Activated naive CD8-positive, alpha-beta T cell (primary cell): ENCODE data around the gene PLEKHO1.
A peak's percentile ranks its signal among the peaks of the same experiment; 100 is the strongest.

Source experiments
- H3K27ac Mint-ChIP-seq: one replicate; pipeline ENCODE4 v1.8.0; 2021; ENCODE audit warnings: mixed read lengths
- H3K27me3 Mint-ChIP-seq: one replicate; pipeline ENCODE4 v1.8.0; 2021; ENCODE audit warnings: mixed read lengths
- H3K36me3 Mint-ChIP-seq: one replicate; pipeline ENCODE4 v1.8.0; 2021; ENCODE audit warnings: mixed read lengths
- H3K4me1 Mint-ChIP-seq: one replicate; pipeline ENCODE4 v1.8.0; 2021; ENCODE audit warnings: low read depth, mixed read lengths
- H3K4me3 Mint-ChIP-seq: one replicate; pipeline ENCODE4 v1.8.0; 2021; ENCODE audit warnings: mild to moderate bottlenecking, mixed read lengths
- H3K9me3 Mint-ChIP-seq: one replicate; pipeline ENCODE4 v1.8.0; 2021; ENCODE audit warnings: low read depth, mixed read lengths

PLEKHO1 gene

DNA sequence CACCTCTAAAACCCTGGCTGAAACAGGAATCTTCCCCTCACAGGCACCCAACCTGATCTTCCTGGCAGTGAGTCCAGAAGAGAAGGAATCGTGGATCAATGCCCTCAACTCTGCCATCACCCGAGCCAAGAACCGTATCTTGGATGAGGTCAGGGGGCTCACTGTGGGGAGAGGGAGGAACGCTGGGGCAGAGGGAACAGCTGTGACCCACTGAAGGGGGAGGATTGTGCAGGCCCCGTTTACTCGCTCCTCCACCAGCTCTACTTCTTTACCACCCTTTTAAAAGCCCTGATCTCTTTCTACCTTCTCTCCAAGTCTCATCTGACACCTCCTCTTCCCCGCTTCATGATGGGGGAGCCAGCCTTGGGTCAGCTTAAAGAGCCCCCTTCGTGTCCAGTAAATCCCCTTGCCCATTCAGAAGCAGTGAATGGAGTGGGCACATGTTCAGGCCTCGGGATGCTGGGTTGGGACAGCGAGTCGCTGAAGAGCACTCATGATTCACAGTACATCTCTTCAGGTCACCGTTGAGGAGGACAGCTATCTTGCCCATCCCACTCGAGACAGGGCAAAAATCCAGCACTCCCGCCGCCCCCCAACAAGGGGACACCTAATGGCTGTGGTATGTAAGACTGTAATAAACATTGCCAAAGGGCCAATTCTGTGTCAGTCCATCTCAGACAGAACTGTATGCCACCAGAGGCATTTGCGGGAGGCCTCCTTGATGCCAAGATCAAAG, 7.3 kb downstream of the PLEKHO1 start:
- Mint-ChIP-seq H3K9me3 (no peaks in the 10 kb centered on the region), H3K4me1 (peaks cover 65% of the 10 kb centered on the region), H3K4me3 (no peak overlapping the region), H3K27ac (peak overlapping the region; percentile 66), H3K27me3 (no peaks in the 10 kb centered on the region), H3K36me3 (peaks cover 15% of the 10 kb centered on the region)

DNA sequence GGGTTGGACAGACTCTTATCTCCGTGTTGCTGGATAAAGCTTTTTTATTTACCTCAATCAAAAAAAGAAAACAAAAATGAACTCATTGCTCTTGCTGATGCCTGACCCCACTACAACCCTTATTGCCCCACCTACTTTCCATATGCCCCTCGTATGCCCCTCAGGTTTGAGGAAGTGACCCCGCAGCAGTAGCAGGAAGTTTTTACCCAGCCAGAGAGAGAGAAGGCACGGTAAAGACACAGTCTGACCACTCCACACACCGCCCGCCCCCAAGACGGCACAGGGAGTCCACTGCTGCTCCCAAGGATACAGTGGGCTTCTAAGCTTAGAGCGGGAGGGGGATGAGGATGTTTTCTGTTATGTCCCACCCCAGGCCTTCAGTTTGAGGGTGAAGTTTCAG, 9.8 kb downstream of the PLEKHO1 start:
- peaks cover 10% of the 10 kb centered on the region for H3K36me3 Mint-ChIP-seq
- no peaks in the 10 kb centered on the region for H3K9me3 Mint-ChIP-seq
- no peaks in the 10 kb centered on the region for H3K27me3 Mint-ChIP-seq
- H3K27ac Mint-ChIP-seq: peak overlapping the region; percentile 34
- H3K4me3 Mint-ChIP-seq: no peak overlapping the region
- peaks cover 61% of the 10 kb centered on the region for H3K4me1 Mint-ChIP-seq

DNA sequence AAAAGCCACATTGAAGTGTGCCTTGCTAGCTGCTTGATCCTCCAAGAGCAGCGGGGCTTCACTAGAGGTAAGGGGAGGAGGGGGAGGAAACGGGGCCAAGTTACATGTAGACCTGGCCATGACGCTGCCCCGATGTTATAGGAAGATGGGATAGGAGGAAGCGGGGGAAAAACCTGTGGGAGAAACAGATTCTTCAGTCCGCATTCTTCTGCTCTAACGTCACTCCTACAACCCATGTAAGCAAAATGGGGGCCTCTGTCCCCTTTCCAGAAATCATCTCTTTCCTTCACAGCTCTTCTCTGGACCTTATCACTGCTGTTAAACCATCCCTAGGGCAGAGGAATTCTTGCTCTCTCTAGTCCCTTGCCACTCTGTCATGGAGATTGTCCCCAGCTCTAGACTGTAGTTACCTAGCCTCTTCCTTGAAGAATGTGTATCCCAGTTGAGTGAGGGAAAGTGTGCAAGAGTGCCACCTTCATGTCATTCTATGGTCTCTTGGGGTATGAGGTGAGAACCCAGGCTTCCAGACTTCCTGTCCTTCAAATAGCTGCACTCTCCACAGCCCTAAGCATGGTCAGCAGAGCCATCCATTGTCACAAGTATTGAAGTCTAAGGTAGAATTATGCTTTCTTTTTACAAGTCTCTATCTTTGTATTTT, 11.4 kb downstream of the PLEKHO1 start:
- Mint-ChIP-seq H3K27me3 (no peaks in the 10 kb centered on the region), H3K27ac (peak overlapping the region; percentile 46), H3K4me3 (peak overlapping the region; percentile 47), H3K9me3 (no peaks in the 10 kb centered on the region), H3K36me3 (peaks cover 10% of the 10 kb centered on the region), H3K4me1 (peaks cover 55% of the 10 kb centered on the region)

DNA sequence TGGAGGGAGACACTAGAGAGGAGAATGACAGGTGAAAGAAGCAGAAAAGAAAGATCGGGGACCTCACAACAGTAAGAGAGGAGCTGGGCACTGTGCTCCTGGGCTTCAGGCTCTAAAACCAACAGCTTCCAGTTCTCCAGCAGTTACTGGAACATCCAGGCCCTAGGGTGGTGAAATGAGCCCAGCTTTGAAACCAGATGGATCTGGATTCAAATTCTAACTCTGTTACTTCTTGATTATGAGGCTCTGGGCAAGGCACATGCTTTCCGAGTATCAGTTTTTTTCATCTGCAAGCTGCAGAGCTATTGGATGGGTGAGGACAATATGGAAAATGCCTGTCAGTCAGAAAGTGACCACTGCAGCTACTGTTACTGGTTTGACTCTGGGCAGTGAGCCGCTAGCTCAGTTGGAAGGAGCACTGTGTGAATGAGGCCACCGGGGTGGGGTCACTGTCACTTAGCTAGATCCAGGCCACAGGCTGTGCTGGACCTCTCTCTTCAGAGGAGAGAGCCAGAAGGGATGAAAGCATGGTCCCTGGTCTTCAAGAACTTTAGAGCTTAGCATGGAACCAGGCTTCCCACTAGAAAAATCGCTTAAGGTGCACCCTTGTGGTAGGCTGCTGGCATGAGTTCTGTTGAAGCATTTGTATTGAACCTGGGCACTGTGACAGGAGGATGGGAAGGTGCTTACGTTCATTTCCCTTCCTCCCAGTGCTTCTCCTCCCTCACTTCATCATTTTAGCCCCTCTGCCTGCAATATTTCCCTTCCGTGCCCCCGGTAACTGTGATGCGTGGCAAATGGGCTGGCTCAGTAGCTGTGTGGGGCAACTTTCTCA, 12.2 kb downstream of the PLEKHO1 start:
- no peak overlapping the region for H3K4me3 Mint-ChIP-seq
- H3K4me1 Mint-ChIP-seq: peaks cover 55% of the 10 kb centered on the region
- H3K27ac Mint-ChIP-seq: peak overlapping the region; percentile 16
- H3K9me3 Mint-ChIP-seq: no peaks in the 10 kb centered on the region
- no peaks in the 10 kb centered on the region for H3K27me3 Mint-ChIP-seq
- H3K36me3 Mint-ChIP-seq: peaks cover 10% of the 10 kb centered on the region

DNA sequence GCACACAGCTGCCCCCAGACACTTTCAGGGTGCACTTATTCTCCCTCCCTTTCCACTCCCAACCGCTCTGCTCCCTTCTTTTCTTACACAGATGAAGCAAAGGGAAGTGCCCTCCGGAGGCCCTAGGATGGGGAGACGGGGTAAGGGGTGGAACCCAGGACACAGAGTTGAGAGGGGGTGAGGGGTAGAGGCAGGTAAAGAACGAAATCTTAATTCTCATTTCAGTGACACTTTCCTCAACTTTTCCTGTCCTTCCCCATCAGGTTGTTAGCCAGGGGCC, 12.8 kb downstream of the PLEKHO1 start:
- H3K4me1 Mint-ChIP-seq: peaks cover 51% of the 10 kb centered on the region
- peak overlapping the region; percentile 16 for H3K27ac Mint-ChIP-seq
- peaks cover 10% of the 10 kb centered on the region for H3K36me3 Mint-ChIP-seq
- H3K9me3 Mint-ChIP-seq: no peaks in the 10 kb centered on the region
- H3K27me3 Mint-ChIP-seq: no peaks in the 10 kb centered on the region
- H3K4me3 Mint-ChIP-seq: no peak overlapping the region

DNA sequence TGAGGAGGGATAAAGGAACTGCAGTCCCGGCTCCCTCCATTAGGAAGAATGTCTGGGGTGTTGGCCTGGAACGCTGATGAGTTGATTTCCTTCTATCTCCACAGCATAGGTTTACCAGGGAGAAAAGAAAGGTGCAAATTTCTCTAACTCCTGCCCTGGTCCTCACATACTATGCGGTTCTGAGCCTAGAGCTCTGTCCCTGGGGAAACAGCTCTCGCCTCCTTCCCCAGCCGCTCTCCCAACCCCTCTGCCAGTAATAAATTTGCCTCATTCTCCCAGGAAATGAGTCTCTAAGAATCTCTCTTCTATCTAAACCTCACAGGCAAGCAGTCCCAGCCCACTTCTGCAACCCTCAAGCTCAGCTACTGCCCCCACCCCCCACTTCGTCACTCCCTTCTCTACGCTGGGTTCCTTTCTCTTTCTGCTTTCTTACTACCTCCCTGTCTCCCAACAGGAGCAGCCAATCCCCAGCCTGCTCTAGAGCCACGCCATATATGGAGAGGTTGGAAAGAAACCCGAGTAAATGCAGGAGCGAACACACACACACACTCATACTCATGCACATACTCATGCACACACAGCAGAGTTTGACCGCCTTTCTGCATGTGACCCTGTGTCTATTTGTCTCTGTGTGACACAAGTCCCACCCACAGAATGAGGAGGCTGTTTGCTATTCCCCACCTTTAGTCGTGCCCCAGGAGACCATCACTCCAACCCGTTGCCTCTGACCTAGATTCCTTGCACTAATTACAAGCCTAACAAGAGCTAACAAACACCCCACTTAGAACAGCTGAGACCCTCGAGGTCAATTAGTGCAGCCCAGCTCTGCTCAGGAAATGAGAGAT, 13.4 kb downstream of the PLEKHO1 start:
- H3K4me3 Mint-ChIP-seq: peak overlapping the region; percentile 33
- H3K36me3 Mint-ChIP-seq: peaks cover 6% of the 10 kb centered on the region
- no peaks in the 10 kb centered on the region for H3K9me3 Mint-ChIP-seq
- peak overlapping the region; percentile 19 for H3K27ac Mint-ChIP-seq
- no peaks in the 10 kb centered on the region for H3K27me3 Mint-ChIP-seq
- peaks cover 46% of the 10 kb centered on the region for H3K4me1 Mint-ChIP-seq

DNA sequence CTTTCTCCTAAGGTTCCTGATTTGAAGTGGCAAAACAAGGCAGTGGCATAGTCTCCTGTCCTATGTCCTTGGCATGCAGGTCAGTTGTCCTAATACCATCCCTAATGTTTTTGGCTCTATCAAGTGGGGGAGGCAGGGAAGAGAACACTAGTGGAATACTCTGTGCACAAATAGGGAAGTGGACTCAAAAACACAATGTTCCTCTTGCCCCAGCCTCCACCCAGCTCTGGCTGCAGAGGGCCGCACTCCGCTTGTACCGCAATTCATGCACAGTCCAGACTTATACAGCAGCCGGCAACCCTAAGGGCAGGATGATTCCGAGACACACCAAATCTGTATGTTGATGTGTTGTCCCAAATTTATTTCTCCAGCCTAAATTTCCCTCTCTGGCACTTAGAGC, 14.5 kb downstream of the PLEKHO1 start:
- Mint-ChIP-seq H3K4me3 (no peak overlapping the region), H3K27me3 (no peaks in the 10 kb centered on the region), H3K4me1 (peaks cover 40% of the 10 kb centered on the region), H3K9me3 (no peaks in the 10 kb centered on the region), H3K27ac (no peak overlapping the region), H3K36me3 (peaks cover 5% of the 10 kb centered on the region)

DNA sequence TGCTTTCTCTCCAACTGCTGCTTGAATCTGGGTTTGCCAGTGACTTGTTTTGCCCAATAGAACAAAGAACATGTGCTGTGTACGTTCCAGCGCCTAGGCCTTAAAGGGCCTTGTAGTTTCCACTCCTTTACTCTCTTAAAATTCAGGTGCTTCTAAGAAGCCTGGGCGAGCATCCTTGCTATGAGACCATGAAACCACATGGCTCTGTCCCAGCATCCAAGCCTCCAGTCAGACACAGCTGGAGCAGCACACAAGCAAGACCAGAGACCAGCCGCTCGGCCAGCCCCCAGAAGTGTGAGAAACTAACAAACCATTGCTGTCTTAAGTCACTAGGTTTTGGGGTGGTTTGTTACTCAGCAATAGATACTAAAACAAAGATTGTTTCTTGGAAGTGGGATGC, 15.1 kb downstream of the PLEKHO1 start:
- Mint-ChIP-seq H3K27me3 (no peaks in the 10 kb centered on the region), H3K36me3 (peaks cover 5% of the 10 kb centered on the region), H3K9me3 (no peaks in the 10 kb centered on the region), H3K4me3 (no peak overlapping the region), H3K4me1 (peaks cover 37% of the 10 kb centered on the region), H3K27ac (no peak overlapping the region)

DNA sequence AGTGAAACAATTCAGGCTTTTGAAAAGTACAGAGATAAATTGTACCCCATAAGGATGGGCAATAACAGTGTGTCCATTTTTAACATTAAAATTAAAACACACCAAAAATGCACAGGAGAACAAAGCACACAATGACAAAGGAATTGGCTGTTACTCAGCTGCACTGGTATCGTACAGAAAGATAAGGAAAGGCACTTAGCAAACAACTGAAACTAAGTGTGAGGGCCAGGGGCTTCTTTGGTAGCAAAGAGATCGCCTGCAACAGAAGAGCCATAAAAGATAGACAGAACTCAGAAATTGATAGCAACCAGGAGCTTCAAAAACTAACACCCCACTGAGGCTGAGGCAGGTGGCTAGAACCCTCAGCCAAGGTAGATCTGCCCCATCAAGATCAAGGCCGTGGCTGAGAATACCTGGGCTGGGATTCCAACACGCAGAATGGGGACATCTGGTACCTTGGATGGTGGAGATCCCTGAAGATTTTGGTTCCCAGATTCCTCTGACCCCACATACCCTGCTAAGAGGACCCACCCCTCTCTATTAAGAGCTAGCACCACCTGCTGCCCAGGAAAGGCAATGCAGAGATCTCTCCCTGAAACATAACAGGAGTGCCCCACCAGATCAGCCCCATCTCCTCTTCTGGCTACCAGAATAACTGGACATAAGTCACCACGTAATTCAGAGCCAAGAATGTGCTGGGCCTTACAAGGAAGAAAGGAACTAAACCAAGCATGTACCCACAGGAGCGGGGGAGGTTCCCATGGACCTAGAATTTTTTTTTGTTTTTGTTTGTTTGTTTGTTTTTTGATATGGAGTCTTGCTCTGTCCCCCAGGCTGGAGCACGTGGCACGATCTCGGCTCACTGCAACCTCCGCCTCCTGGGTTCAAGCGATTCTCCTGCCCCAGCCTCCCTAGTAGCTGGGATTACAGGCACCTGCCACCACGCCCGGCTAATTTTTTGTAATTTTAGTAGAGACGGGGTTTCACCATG, 16.2 kb downstream of the PLEKHO1 start:
- Mint-ChIP-seq H3K4me1 (peaks cover 25% of the 10 kb centered on the region), H3K4me3 (no peak overlapping the region), H3K27ac (no peak overlapping the region), H3K27me3 (no peaks in the 10 kb centered on the region), H3K9me3 (no peaks in the 10 kb centered on the region), H3K36me3 (peaks cover 3% of the 10 kb centered on the region)

DNA sequence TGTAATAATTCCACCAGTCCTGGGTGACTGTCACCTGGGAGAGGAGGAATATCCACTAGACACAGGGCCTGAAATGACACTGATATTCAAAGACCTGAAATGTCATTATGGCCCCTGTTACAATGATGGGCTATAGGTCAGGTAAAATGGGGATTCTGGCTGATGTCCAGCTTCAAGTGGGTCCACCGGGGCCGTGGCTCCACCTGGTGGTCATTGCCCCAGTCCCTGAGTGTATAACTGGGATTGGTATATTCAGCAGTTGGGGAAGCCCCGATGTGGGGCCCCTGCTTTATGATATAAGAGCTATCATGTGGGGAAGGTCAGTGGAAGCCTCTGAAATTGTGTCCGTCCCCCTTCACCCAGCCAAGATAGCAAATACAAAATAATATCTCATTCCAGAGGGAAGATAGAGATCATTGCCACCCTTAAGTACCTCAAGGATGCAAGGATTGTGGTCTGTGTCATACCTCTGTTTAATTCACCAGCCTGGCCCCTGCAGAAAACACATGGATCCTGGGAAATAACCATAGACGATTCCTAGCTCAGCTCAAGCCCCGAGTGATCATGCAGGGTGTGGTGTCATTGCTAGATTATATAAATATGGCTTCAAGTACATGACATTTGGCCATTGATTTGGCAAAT, 19.4 kb downstream of the PLEKHO1 start:
- Mint-ChIP-seq H3K36me3 (no peaks in the 10 kb centered on the region), H3K27ac (no peak overlapping the region), H3K27me3 (peaks cover 2% of the 10 kb centered on the region), H3K4me3 (no peak overlapping the region), H3K9me3 (no peaks in the 10 kb centered on the region), H3K4me1 (no peaks in the 10 kb centered on the region)

DNA sequence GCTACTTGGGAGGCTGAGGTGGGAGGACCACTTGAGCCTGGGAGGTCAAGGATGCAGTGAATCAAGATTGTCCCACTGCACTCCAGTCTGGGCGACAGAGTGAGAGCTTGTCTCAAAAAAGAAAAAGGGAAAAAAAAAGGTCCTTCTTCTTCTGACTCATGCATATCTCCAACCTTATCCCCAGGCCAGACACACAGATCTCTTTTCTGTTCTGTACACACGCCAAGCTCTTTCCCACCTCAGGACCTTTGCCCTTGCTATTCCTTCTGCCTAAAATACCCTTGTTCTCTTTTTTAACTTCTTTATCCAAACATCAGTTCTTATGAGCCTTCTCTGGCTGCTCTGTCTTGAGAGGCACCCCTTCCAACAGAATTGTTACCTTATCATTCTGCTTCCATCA, 22.1 kb downstream of the PLEKHO1 start:
- H3K4me3 Mint-ChIP-seq: no peak overlapping the region
- no peaks in the 10 kb centered on the region for H3K36me3 Mint-ChIP-seq
- no peak overlapping the region for H3K27ac Mint-ChIP-seq
- H3K27me3 Mint-ChIP-seq: peaks cover 2% of the 10 kb centered on the region
- H3K9me3 Mint-ChIP-seq: no peaks in the 10 kb centered on the region
- H3K4me1 Mint-ChIP-seq: no peaks in the 10 kb centered on the region

DNA sequence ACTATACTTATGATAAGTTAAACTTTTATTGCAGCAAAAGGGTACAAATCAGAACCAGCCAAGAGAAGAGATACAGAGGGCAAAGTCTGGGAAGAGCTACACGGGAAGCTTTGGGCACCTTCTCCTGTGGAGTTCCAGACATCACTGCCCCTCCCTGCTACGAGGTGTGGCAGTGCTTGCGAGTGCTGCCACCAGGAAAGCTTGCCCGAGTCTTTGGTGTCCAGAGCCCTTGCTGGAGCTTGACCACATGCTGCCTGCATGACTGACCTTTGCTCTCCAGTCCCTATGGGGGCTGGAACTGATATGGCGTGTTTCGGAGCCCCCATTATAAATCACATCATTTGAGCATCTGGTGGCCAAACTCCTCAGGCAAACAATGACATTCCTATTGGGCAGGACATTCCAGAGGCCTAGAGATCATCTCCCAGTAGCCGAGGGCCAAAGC, 23.4 kb downstream of the PLEKHO1 start:
- Mint-ChIP-seq H3K36me3 (no peaks in the 10 kb centered on the region), H3K9me3 (no peaks in the 10 kb centered on the region), H3K27ac (no peak overlapping the region), H3K4me3 (no peak overlapping the region), H3K4me1 (no peaks in the 10 kb centered on the region), H3K27me3 (peaks cover 2% of the 10 kb centered on the region)

DNA sequence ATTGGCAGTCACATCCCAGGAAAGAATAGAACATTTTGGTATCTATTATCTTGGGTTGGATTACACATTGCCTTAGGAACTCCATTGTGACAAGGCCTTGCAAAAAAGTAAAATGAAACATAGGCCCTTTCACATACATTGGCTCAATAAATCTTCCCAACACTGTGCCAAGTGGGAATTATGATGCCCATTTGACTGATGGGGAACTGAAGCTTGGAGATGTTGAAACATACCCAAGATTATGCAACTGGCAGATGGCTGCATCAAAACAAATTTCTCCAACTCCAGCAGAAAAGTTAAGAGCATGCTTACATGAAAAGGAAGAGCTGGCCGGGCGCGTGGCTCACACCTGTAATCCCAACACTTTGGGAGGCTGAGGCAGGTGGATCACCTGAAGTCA, 26.9 kb downstream of the PLEKHO1 start:
- Mint-ChIP-seq H3K4me1 (no peaks in the 10 kb centered on the region), H3K27ac (no peak overlapping the region), H3K27me3 (peaks cover 2% of the 10 kb centered on the region), H3K36me3 (no peaks in the 10 kb centered on the region), H3K4me3 (no peak overlapping the region), H3K9me3 (no peaks in the 10 kb centered on the region)
